M059J (cell line): Measurements from ENCODE around the gene TARBP2. TPM values are rescaled to one million over a fixed set of nuclear protein-coding genes. Genes with fewer than 3 reads are reported as not detected.
A peak's percentile ranks its signal among the peaks of the same experiment; 100 is the strongest.
"Not testable (repeated sequence)": the region's sequence is repeated elsewhere in the genome, so short reads cannot be mapped to it uniquely, and the experiment has no call there.

ENCODE experiments used
- DNase-seq: peaks from one replicate; pipeline ENCODE4 v3.0.0-alpha.2; 2012; ENCODE audit warnings: low read depth
- total RNA-seq: library from RNA; depleted of rRNA; stranded (reverse); fragments of >200 nt; shearing (Covaris generic); gene quantifications from 2 replicates; pipeline ENCODE4 v1.2.3, GENCODE V29; 2014

The TARBP2 gene
- total RNA-seq, 1 experiment from 2014 or later, result 31.7 TPM

DNA sequence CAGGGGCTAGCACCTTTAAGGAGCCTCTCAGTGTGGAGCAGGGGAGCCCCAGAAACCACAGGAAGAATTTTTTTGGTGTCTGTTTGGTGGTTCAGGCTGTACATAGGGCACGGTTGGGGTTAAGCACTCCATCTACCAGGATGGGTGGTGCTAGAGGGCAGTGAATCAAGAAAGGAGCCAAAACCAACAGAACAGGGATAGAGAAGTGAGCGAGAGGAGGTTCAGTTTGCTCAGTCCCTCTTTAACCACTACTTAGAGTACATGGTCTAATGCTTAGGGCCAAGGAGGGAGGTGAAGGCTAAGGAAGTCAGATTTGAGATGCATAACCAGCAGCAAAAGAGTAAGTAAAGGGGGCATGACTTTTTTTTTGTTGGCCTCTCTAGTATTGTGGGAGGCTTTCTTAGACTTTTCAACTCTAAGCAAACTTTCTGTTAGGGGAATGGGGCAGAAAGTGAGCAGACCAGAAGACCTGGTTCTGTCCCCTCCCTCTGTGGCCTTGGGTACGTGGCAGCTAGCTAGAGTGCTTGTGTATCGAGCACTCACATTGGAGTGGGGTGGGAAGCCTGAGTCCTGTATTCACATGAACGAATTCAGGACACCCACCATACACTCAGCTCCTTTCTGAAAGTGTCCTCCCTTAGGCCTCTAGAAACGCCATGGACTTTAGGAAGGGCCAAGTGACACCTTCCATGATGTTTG, 12.8 kb downstream of the TARBP2 start:
- no peak for DNase-seq

DNA sequence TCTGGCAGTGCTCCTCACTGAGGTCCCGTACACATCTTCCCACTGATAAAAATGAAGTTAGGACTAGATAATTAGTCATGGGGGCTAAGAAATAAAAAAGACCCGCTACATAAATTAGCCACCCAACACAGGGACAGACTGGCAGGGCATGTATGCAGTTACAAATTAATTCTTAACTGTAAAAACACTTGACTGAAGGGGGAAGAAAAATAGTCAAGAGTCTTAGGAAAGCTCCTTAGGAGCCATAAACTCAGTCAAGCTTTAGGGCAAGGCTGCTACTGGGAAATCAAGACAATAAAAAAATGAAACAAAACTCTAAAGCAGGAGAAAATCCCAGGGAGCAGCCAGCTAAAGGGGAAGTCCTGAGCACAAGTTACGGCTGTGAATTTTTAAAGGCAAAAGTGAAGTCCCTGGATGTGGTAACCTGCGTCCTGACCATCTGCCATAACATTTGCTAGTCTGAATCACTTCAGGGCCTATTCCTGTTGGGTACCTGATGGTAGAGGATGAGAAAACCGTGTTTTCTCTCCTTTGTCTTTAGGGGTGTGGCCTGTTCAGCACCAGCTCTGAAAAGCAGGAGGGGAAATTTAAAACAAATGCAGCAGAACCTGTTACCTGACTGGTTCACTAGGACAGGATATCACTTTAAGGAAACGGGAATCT, 13.7 kb downstream of the TARBP2 start:
- DNase-seq, result no peak

DNA sequence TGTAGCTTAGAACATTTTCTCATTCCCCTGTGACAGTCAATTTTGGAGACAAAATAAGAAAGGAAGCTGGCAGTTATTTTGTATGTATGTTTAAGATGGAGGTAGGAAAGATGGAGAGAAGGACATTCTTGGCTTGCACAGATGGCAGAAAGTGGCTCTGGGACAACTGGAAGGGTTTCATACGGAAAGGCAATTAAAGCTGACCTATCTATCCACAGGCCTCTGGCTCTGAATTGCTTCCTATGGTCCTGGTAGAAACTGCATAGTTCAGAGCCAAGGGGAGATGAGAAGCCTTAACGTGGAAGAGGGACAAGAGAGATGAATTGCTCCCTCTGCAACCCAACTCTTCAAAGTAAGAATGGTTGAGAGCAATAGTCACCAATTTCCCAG, 14.2 kb downstream of the TARBP2 start:
- no peak for DNase-seq

DNA sequence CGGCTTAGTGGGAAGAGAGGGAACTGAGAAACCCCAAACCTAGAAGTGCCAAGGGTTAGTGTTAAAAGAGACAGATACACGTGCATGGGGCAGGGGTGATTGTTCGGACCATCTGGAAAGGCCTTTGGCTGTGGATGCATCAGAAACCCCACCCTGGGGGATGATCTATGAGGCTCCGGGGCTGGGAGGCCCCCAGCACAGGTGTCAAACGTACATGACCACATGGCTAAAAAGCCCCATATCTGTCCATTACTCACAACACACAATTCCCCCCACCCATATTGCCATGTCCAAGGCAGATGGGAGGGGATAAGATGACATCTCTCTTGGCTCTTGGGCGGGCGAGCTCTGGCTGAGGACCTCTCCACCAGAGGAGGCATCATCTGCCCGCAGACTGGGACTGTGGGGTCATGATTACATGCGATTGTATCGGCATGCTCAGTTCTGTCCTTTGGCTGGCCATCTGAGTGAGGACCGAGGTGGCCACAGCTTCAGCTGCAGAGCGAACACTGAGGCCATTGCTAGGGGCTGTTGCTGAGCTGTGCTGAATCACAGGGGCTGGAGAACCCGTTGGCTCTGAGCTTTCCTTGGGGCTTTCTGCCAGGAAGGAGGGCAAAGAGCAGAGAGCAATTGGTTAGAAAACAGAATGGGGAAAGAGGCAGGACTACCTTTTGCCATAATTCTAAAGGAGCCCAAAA, 15.8 kb downstream of the TARBP2 start:
- no peak for DNase-seq

DNA sequence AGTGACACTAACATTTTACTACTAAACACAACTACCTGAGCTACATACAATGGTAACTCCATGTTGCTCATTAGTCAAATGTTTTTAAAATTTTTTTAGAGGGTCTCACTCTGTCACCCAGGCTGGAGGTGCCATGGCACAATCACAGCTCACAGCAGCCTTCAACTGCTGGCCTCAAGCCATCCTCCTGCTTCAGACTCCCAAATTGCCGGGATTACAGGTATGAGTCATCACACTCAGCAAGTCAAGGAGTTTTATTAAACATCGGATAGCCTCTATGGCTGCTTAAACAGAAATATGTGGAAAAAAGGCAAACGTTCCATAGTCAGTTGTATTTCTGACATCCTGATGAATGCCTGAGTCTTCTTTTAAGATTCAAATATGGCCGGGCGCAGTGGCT, 17.3 kb downstream of the TARBP2 start:
- DNase-seq, result peak; percentile 58

DNA sequence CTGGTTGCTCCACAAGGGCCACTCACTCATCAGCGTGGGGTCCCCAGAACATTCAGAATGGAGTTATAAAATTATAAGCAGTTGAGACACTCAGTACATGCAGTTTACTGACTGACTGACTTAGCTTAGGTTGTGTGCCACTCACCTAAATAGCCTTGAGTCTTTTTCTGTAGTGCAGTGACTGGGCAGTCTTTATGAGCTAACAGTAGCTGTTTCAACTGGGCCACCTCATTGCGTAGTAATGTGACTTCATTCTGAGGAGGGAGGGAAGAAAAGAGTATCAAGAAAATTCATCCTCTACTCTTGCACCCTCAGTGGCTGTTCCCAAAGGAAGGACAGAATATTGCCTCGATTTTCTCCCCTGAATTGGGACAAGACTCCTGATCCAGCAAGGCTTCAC, 22.0 kb downstream of the TARBP2 start:
- DNase-seq, result no peak

DNA sequence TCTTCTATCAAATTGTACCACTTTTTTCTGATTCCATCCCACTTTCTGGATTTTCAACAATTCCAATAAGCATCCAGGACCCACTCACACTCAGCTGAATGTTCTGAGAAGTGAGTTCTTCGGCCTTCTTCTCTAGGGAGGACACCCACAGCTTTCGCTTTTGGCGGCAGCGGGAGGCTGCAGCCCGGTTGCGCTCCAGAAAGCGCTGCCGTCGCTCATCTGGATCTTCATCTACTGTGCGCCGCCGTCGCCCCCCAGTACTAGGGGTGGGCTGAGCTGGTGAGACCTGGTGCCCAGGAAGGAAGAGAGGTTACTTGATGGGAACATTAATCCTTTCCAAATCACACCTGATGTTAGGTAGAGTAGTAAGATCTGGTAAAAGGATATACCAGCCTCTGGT, 23.4 kb downstream of the TARBP2 start:
- DNase-seq, result no peak

DNA sequence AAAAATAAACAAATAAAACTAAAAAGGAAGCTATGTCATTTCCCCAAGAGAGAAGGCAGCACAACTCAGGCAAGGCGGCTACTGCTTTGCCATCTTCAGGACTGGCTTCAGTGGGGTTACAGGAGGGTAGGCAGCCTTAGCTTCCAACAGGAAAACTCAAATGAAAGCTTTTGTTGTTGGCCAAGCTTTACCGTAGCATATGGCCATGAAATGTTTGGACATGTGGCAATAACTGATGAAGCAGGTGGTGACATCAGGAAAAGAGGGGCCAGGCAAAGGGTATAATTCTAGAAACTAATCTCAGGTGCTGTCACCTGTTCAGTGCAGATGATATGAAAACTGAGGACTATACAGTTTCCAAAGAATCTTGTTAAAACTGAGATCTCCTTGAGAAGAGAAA, 29.0 kb downstream of the TARBP2 start:
- no peak for DNase-seq

DNA sequence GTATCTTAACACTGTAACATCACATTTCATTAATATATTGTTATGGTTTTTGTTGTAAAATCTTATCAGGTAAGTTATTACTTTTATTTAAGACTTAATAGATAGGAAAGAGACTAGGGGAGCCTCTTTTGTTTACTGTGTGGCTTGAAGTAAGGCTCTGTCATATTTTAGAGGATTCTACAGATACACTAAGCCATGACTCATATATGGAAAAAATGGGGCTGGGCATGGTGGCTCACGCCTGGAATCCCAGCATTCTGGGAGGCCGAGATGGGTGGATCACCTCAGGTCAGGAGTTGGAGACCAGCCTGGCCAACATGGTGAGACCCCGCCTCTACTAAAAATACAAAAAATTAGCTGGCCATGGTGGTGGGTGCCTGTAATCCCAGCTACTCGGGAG, 29.8 kb downstream of the TARBP2 start:
- DNase-seq, result peak; percentile 59

DNA sequence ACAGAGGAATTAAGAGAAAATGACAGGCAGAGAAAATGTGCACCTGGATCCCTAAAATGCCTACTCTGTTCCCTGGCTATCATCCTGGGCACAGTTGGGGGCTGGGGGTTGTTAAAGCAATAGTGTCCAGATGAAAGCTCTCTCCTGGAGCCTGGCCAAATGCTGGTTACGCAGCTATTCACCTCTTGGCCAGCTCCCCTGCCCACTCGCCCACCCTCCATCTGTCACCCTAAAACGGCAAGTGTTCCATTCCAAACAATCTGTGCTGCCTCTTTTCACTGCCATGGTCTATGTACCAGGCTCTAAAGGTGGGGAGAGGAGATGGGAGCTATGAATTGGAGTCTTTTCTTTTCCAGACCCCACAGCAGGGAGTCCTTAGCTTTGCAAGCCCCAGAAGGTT, 30.9 kb downstream of the TARBP2 start:
- DNase-seq, result no peak

DNA sequence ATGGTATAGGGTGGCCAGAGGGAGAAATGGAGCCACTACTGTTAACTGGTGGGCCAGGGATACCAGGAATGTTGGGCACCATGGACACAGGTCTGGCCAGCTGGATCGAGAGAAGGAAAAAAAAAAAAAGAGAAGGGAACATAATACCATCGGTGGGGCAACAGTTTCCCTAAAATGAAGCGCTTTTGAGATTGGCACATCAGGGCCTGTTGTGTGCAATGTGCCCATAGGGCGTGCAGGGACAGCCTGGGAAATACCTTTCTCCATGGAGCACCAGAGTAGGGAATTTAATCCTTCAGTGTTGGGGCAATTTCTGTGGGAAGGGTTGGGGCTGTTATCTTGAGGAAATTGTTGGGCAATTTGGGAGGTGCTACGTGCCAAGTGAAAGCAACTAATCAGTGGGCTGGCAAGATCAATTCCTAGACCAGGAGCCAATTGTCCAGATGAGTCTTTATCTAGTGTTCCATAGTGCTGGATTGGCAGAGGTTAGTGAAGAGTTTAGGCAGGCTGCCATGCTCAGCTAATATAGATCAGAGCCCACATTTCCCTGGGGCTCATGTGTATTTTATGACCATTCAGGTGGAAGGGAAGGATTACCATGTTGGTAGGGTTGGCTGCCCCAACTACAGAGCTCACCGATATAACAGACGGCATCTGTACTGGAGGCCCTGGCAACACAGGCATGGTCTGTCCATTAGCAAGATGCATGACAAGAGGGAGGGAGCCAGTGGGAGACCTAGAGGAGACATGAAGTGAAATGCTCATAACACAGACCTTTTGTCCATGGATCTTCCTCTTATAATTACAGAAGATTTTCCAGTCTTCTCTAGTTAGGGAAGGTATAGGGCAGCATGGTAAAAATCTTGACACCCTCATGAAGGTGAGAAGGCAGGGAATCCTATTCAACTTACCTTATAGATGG, 31.7 kb downstream of the TARBP2 start:
- DNase-seq, result no peak

DNA sequence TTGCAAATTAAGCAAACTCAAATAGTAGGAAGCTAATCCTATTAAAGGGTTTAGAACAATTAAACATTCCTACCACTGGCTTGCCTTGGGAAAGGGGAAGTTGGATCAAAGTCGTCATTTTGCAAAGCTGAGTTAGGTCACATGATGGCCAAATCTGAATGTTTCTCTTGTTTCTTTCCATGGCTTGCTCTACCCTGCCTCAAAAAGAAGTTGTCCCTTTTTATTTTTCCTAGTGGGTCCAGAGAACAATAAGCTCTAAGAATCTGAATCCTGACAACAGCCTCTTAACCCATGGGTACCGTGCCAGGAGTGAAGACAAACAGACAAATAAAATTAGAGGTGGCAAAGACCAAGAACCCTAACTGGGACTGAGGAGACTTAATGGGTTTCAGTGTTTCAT, 32.4 kb downstream of the TARBP2 start:
- no peak for DNase-seq

DNA sequence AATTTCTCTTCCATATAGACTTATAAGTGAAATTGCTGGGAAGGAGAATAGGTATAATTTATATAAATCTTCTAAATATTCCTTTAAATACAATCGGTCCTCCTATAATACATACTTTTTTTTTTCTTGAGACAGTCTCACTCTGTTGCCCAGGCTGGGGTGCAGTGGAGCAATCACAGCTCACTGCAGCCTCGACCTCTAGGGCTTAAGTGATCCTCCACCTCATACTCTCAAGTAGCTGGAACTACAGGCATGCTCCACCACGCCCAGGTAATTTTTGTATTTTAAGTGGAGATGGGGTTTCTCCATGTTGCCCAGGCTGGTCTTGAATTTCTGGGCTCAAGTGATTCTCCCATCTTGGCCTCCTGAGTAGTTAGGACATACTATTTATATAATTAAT, 35.9 kb downstream of the TARBP2 start:
- no peak for DNase-seq

DNA sequence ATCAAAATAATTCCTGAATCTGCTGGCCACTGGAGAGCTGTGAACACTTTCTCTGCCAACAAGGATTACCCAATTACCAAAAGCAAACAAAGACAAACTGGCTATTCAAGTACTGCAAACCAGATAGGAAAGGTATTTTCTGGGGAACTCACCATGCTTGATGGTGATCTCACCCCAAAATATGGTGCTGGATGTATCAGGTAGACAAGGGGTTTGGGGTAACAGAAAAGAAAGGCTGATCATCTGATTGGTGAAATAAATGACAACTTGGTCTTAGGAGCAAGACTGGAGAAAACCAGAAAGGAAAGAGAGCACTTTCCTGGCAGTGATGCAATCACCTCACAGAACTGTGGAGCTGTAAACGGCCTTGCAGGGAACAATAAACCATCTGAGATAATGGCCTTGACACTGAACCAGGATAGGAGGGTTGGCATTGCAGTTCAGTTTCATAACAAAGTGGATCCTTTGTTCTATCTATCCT, 37.2 kb downstream of the TARBP2 start:
- no peak for DNase-seq

DNA sequence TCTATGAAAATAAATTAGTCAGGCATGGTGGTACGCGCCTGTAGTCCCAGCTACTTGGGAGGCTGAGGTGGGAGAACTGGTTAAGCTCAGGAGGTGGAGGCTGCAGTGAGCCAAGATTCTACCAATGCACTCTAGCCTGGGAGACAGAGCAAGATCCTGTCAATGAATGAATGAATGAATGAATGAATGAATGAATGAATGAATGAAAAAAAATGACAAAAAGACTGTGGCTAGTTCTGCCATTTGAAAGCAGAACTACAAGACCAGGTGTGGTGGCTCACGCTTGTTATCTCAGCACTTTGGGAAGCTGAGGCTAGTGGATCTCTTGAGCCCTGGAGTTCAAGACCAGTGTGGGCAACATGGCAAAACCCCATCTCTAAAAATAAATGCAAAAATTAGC, 38.4 kb downstream of the TARBP2 start:
- no peak for DNase-seq

DNA sequence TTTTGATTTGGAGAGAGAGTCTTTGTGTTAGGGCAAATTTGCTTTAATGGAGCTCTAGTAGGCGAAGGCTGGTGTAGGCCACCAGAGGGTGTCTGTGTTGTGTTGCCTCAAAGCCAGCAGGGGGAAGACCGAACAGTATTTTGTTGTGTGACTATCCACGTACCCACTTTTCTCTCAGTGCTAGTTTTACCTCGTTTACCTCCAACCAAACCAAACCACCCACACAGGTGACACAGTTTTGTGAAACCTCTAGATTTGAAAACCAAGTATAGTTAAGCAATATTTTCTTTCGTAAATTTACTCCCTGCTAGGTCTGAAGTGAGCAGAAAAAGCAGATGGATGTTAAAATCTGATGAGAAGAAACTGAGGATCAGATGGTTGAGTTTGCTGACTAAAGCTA, 42.5 kb downstream of the TARBP2 start:
- peak; percentile 59 for DNase-seq

DNA sequence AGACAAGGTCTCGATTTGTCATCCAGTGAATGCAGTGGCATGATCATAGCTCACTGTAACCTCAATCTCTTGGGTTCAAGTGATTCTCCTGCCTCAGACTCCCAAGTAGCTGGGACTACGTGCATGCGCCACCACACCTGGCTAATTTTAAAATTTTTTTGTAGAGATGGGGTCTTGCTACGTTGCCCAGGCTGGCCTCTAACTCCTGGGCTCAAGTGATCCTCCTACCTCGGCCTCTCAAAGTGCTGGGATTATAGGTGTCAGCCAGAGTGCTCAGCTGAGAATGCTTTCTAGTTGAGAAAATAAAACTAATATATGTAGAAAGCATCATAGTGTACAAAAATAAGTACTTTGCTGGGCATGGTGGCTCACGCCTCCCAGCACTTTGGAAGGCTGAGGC, 47.3 kb downstream of the TARBP2 start:
- not testable (repeated sequence) for DNase-seq

DNA sequence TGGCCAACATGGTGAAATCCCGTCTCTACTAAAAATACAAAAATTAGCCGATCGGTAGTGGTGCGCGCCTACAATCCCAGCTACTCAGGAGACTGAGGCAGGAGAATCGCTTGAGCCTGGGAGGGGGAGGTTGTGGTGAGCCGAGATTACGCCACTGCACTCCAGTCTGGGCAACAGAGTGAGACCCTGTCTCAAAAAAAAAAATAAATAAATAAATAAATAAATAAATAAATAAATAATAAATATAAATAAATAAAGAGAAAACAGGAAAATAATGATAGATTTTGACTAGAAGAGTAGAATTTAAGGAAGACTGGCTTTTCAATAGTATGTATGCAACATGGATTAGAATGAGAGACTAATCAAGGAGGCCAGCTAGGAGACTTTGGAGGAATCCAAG, 49.0 kb downstream of the TARBP2 start:
- DNase-seq, result not testable (repeated sequence)

DNA sequence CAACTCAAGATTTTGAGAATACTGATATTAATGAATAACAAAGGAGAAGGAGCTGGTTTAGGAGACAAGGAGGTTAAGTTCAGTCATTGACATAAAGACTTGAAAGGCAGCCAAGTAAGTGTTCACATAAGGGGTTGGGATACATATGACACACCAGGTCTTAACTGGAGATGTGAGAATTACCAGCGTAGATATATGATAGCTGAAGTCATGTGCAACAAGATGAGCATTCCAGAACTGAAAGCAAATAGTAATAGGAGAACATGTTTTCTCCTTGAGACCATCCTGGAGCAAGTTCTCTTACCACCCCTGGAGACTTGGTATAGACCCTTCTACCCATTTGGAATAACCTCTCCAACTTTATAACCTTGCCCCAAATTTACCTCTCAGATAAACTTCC, 49.5 kb downstream of the TARBP2 start:
- DNase-seq, result no peak

DNA sequence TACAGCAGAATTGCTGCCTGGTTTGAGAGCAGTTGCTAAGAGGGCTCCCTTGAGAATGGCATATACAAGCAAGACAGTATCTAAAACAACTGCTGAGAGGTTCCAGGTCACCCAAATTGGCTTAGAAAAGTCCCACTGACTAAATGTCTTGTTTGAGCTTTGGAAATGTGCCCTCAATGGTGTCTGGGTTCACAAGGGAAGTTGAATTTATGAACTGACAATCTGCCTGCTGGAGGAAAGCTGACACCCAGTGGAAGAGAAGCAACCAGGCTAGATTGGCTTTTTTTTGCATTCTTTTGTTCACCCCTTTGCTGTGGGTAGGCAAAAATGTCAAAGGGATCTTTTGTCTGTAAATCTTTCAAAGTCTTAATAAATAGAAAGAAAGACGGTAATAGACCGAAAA, 50.8 kb downstream of the TARBP2 start:
- no peak for DNase-seq

DNA sequence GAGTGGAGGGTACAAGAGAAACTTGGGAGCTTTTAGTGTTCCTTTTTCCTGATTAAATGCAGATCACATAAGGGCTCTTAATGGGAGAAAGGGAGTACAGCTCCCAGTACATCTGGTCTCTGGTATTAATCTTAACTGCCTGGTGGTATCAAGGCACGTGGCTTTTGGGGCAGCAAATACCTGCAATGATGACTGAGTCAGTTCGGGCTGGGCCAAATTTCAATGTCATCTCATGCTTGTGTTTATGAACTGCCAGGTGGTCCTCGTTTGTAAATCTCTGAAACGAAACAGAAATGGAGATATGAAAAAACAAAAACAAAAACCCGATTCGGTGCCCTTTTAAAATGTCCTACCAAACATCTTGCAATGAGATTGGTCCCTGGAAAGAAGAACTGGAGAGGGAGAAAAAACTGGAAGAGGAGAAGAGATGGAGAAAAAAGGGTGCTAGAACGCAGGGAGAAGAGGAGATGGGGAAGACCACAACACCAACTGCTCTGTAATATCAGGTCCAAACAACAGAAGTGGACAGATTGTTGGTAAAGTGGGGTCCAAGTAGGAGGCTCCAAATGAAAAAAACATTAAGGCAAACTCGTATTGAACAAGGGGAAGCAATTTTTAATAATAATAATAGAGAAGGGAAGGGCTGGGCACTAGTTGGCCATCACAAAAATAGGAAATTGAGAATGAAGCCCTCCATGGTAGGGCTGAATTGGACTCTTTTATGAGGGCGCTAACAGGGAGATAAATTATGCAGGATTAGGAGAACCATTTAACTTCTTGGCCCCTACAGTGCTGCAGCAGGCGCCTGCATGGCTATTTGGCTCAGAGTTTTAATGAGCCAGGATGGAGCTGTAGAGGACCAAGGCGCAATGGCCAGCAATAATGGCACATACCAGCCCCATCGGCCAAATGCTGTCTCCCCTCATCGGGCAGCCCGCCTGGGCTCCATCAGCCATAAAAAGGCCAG, 51.6 kb downstream of the TARBP2 start:
- DNase-seq, result no peak
